HG03432 (cell line): ENCODE results near the gene MRC2.
"Not testable (repeated sequence)": the region's sequence is repeated elsewhere in the genome, so short reads cannot be mapped to it uniquely, and the experiment has no call there.

Experiments
- ATAC-seq: cut with Tn5 transposase; IDR thresholded peaks from one replicate; pipeline ENCODE4 v1.9.1; 2021; ENCODE audit warnings: mild to moderate bottlenecking, moderate library complexity; ENCODE audit not compliant: unreplicated experiment

Gene MRC2, protein sequence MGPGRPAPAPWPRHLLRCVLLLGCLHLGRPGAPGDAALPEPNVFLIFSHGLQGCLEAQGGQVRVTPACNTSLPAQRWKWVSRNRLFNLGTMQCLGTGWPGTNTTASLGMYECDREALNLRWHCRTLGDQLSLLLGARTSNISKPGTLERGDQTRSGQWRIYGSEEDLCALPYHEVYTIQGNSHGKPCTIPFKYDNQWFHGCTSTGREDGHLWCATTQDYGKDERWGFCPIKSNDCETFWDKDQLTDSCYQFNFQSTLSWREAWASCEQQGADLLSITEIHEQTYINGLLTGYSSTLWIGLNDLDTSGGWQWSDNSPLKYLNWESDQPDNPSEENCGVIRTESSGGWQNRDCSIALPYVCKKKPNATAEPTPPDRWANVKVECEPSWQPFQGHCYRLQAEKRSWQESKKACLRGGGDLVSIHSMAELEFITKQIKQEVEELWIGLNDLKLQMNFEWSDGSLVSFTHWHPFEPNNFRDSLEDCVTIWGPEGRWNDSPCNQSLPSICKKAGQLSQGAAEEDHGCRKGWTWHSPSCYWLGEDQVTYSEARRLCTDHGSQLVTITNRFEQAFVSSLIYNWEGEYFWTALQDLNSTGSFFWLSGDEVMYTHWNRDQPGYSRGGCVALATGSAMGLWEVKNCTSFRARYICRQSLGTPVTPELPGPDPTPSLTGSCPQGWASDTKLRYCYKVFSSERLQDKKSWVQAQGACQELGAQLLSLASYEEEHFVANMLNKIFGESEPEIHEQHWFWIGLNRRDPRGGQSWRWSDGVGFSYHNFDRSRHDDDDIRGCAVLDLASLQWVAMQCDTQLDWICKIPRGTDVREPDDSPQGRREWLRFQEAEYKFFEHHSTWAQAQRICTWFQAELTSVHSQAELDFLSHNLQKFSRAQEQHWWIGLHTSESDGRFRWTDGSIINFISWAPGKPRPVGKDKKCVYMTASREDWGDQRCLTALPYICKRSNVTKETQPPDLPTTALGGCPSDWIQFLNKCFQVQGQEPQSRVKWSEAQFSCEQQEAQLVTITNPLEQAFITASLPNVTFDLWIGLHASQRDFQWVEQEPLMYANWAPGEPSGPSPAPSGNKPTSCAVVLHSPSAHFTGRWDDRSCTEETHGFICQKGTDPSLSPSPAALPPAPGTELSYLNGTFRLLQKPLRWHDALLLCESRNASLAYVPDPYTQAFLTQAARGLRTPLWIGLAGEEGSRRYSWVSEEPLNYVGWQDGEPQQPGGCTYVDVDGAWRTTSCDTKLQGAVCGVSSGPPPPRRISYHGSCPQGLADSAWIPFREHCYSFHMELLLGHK (N-terminal part only)

DNA sequence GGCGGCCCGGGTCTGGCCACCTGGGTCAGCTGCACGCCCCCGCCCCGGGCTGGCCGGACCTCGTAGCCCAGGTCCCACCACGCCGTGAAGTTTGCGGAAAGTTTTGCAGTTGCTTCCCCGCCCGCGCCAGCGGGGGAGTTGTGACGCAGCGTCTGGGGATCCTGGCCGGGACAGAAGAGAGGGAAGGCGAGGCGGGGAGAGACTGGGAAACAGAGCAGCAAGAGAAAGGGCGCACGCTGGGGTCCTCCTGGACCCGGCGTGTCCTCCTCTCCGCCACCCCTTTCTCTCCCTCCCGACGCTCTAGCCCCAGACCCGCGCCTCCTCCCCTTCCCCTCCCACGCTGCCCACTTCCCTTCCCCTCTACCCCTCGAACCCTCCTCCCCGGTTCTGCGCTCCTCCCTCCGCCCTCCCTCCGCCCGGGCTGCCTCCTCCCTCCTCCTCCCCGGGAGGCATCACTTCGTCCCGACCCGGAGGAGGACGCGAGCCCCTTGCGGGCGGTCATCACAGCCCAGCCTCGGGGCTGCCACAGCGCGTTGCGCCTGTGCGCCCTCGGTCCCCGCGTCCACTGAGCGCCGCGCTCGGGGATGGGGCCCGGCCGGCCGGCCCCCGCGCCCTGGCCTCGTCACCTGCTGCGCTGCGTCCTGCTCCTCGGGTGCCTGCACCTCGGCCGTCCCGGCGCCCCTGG, at the start of gene MRC2:
Gene MRC2 (plus strand): TSS at position 452 of the 685 bp plus-strand sequence. CDS start 133 bp downstream, at position 585.
- ATAC-seq = peak; percentile 53

DNA sequence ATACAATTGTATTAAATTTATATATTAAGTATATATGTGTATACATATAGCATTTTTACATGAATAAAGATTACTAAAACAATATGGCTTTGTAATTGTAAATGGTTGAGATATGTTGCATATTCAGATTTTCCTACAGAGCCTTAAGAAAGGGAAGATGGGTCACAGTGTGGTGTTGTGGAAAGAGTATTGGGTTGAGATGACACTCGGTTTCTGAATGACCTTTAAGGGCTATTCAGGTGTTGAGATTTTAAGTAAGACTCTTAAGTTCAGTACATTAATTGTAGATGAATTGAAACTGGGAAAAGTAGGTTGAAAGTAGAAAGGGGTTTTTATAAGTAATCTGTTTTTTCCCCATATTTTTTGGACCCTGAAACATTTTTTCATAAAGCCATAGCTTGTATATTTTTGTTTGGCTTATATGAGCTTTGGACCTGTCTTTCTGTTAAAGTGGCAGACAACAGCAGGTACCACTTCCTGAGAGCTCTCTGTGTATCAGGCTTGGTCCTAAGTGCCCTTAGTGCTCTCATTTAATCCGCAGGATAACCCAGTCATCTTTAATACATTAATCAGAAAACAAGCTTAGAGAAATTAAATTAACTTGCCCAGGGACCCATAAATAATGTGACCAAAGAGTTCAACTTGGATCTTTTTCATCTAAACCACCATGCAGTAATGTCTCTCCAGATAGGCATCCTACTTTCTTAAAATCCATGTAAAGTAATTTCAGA, 48.5 kb upstream of the MRC2 start:
- no peak for ATAC-seq

DNA sequence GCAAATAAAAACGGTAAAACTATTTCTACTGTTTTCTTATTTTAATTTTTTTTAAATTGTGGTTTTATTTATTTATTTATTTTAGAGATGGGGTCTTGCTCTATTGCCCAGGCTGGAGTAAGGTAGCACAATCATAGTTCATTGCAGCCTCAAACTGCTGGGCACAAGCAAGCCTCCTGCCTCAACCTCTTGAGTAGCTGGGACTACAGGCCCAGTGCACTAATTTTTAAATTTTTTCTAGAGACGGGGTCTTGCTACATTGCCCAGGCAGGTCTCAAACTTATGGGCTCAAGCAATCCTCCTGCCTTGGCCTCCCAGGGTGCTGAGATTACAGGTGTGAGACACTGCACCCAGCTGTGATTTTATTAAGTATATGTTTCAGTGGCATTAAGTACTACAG, 46.5 kb upstream of the MRC2 start:
- no peak for ATAC-seq

DNA sequence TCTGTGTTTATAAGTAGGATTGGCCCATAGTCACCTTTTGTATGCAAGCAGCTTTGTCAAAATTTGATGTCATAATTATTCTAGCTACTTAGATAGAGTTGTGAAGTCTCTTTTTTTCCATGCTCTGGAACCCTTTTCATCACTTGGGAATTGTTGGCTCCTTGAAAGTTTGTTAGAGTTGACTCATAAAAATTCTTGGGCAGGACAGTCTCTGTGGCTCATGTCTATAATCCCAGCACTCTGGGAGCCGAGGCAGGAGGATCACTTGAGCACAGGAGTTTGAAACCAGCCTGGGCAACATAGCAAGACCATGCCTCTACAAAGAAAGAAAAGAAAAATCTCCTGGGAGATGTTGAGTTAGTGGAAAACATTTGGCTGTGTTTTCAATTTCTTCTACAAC, 45.7 kb upstream of the MRC2 start:
- no peak for ATAC-seq

DNA sequence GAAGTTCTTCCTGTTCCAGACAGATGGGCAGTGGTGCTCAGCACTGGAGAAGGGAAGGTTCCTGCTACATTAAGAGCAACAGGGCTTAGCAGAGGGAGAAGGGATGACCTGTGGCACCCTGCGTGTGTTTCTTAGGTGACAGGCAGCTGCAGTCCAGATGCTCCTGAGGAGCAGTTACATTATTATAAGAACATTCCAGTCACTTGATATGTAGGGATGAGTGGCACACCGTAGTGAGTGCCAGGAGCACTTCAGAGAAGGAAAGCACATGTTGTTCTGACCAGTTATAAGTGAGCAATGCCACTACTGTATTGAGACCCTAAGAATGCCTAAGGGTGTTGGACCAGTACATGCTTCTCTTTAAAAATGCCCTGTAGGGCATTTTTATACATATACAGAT, 39.9 kb upstream of the MRC2 start:
- ATAC-seq = no peak

DNA sequence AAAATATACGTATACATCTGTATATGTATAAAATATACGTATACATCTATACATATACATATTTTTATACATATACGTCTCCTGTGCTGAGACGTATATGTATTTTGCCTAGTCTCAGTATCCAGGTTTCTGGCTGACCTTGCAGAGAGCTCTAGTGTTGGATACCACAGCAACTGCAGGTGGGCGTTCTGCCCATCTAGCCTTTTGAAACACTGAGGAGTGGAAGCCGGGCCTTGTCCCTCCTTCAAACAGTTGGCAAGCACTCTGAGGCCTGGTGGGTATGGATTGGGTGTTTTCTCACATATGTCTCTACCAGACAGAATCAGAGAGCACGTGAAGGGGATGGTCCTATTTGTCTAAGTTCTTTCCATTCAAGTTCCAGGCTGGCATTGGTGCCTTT, 39.4 kb upstream of the MRC2 start:
- ATAC-seq = no peak

DNA sequence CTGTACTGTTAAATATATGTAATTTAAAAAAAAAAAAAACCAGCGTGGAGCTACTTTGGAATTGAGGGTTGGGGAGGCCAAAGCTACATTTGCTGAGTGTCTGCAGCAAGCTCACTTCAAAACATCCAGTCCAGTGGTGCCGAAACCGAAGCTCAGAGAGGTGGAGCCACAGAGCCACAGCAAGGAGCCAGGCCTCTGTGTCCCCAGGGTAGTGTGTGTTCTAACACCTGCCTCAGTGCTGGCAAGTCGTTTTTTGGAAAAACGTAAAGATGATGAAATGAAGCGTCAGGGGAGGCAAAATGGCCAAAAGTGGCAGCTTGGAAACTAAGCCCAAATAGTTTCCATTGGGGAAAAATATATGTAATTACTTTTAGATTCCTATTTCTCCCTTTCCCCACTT, 36.1 kb upstream of the MRC2 start:
- ATAC-seq = no peak

DNA sequence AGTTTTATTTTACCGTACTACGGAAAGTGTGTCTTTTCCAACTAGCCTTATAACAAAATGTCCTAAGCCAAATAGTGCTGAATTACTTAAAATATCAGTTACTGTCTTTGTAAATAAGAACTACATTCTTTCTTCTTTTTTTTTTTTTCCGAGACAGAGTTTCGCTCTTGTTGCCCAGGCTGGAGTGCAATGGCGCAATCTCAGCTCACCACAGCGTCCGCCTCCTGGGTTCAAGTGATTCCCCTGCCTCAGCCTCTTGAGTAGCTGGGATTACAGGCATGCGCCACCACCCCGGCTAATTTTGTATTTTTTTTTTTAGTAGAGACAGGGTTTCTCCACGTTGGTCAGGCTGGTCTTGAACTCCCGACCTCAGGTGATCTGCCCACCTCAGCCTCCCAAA, 35.6 kb upstream of the MRC2 start:
- not testable (repeated sequence) for ATAC-seq

DNA sequence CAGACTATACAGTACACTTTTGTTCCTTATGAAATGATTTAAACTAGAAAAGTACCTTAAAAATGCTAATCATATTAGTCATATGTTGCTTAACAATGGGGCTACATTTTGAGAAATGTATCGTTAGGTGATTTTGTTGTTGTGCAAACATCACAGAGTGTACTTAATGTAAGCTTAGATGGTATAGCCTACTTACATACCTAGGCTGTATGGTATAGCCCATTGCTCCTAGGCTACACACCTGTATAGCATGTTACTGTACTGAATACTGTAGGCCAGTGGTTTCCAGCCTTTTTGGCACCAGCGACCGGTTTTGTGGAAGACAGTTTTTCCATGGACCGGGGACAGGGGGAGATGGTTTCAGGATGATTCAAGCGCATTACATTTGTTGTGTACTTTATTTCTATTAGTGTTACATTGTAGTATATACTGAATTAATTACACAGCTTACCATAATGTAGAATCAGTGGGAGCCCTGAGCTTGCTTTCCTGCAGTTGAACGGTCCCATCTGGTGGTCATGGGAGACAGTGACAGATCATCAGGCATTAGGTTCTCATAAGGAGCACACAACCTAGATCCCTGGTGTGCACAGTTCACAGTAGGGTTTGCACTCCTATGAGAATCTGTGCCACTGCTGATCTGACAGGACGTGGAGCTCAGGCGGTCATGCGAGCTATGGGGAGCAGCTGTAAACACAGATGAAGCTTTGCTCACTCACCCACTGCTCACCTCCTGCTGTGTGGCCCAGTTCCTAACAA, 35.0 kb upstream of the MRC2 start:
- no peak for ATAC-seq

DNA sequence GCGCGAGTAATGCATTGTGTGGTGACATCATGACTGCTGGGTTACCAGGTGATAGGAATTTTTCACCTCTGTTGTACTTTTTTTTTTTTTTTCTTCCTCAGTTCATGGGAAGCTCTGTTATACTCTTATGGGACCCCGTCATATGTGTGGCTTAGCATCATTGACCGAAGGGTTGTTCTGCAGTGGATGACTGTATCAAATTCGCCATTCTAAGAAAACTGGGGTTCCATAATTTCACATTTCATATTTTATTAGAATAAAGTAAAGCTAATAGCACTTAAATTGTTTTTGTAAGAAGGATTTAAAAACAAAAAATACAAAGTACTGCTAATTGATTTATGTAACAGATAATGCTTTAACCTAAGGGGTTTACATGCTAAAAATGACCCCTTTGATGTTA, 32.0 kb upstream of the MRC2 start:
- ATAC-seq = no peak

DNA sequence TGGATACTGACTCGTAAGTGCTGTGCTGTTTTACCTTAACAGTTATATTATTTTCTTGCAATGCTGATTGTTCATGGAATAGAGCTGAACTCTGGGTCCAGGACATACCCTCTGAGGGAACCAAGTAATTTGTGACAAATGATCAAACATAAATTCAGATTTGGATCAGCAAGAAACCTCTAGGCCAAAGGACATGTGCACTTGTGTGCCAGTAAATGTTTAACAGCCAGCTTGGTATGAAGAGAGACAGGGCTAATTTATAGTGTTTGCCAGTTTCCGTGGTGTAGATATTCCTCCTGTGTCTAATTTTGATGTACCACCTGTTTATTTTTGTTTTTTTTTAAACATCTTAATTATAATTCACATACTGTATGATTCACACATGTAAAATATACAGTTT, 30.8 kb upstream of the MRC2 start:
- ATAC-seq = no peak

DNA sequence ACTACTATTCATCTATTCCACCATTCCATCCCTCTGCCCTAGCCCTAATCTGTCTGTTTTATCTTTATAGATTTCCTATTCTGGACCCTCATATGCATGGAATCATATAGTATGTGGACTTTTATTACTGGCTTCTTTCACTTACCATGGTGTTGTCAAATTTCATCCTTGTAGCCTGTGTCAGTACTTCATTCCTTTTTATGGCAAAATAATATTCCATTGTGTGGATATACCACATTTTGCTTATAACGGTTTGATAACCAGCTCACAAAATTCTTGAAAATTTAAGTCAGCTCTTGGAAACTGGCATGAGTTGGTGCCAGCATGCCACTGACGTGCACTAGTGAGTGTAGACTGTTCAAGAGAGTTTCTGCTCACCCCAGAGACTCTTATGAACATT, 30.3 kb upstream of the MRC2 start:
- ATAC-seq = no peak

DNA sequence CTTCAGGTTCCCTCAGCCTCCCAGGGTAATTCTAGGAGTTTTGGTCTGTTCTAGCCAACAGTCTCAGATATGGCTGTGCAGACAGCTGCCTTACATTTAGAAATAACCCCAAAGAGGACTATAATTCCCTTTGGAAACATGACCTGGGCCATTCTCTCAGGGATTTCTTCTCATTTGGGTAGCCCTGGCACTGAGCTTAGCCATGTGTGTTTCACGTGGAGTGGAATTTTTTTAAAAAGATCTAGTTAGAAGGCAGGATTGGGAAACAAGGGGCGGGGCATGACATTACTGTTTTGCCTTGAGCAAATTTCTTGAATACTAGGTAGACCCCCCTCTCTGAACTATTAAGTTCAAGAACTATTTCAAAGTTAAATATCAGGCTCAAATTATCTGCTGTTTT, 29.6 kb upstream of the MRC2 start:
- no peak for ATAC-seq

DNA sequence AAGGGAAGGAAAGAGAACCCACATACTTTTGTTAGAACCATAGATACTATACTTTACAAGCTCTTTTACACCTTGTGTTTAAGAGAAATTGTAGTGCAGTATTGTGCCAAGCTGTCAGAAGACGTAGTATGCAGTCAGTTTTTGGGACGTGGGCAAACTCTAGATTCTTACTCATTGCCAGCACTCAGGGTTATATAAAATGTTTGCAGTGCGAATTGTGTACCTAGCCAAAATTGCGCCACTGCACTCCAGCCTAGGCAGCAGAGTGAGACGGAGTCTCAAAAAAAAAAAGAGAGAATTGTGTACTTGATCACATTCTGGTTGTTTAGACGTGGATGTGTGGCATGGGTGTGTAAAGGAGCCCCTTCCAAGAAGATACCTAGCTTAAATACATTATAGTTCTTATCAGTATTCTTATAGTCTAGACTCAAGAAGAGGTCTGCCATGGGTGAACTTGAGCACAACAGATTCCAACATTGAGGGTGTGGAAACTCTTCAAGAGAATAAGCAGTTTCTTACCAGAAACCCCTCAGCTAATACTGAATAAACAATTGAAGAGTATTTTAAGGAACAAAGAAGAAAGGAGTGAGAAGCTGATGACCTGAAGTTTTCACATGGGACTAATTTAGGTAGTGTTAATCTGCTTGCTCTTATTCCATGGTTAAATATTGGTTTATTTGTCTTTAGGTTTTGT, 27.4 kb upstream of the MRC2 start:
- ATAC-seq = no peak

DNA sequence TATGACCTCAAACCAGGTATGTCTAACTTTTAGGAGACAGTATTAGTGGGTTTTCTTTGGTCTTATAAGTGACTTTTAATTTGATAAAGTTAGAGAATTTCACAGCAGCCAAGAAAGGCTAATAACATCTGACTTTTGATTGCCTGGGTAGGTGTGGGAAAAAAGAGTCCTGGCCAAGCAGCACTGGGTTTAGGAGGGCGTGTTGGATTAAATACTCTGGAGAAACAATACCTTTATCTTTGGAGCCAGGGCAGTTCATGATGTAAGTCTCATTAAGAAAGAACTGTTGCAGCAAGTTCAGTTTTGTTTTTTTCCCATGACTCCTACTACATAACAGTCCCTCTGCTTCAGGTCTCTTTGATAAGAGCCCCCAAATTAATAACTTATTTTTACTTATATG, 26.7 kb upstream of the MRC2 start:
- no peak for ATAC-seq

DNA sequence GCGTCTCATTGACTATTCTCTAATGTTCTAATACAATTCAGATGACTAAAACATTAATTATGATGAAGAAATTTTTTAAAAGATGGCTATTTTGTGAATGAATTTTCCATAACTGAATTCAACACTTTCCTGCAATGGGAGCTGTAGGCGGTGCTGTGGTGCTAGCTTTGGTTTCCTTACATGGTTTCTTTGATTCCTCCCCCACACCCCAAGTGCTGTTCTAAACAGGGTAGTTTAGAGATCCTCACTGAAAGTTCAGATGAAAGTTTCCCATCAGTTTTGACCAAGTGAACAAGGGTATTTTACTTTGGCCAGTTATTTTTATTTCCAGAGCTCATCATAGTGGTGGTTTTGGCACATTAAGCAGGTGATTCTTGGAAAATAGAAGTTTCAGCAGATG, 26.0 kb upstream of the MRC2 start:
- no peak for ATAC-seq

DNA sequence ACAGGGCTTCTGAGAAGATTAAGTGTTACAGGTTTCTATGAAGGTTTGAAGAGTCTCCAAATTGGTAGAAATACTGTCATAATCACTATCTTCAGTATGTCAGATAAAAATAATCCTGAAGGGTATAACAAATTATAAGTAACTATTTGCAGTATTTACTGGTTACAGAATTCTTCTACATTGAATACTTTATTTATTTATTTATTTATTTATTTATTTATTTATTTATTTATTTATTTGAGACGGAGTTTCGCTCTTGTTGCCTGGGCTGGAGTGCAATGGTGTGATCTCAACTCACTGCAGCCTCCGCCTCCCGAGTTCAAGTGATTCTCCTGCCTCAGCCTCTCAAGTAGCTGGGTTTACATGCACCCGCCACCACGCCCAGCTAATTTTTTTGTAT, 23.7 kb upstream of the MRC2 start:
- not testable (repeated sequence) for ATAC-seq

DNA sequence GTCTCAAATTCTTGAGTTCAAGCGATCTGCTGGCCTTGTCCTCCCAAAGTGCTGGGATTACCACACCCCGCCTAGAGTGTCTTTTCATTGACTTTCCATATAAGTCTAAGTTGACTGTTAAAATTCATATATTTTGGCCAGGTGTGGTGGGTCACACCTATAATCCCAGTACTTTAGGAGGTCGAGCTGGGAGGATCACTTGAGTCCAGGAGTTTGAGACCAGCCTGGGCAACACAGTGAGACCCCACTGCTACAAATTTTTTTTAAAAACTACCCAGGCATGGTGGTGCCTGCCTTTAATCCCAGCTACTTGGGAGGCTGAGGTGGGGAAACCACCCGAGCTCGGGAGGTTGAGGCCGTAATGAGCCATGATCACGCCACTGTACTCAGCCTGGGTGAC, 21.9 kb upstream of the MRC2 start:
- no peak for ATAC-seq

DNA sequence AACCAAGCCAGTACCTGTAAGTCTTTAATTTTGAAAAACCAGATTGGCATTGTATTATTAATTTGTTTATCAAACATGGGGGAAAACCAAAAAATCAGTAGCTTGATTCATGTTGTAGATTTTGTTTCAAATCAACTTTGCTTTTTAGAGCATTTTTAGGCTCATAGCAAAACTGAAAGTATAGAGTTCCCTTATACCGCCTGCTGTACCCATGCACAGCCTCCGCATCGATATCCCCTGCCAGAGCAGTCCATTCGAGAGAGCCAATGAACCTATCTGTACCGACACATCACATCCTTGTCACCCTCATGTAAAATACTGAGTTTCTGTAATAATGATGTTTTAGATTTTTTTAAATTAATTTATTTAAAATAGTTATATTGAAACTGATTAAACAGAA, 16.2 kb upstream of the MRC2 start:
- peak; percentile 85 for ATAC-seq
